K562 (cell line): Measurements from ENCODE around the gene ZKSCAN3. TPM values are rescaled to one million over a fixed set of nuclear protein-coding genes. Genes with fewer than 3 reads are reported as not detected.

ENCODE experiments used
- ATF1 ChIP-seq, 2 experiments: fragments of 450-650 bp in 1 of 2; IDR thresholded peaks; 2 replicates each; pipeline ENCODE4 v1.6.1; 2016; ENCODE audit warnings: missing compliant biosample characterization in 1 of 2, missing genetic modification characterization in 1 of 2
- BCL6 ChIP-seq: fragments of 250-450 bp; sonication (Bioruptor Pico); IDR thresholded peaks from 2 replicates; pipeline ENCODE4 v1.4.0; 2020
- CBX1 ChIP-seq: sonication (generic); IDR thresholded peaks from 2 replicates; pipeline ENCODE4 v1.6.1; 2016; ENCODE audit warnings: antibody characterized with exemption, low read depth, mild to moderate bottlenecking
- ELF4 ChIP-seq: fragments of 450-650 bp; formaldehyde crosslinking; IDR thresholded peaks from 2 replicates; pipeline ENCODE4 v1.4.0; 2022; ENCODE audit warnings: missing genetic modification characterization
- FOXP1 ChIP-seq: sonication (generic); formaldehyde crosslinking; IDR thresholded peaks from 2 replicates; pipeline ENCODE4 v1.8.0; 2022; ENCODE audit warnings: mild to moderate bottlenecking, missing genetic modification reagents
- GTF2A2 ChIP-seq: IDR thresholded peaks from 2 replicates; pipeline ENCODE4 v1.6.1; 2016; ENCODE audit warnings: mild to moderate bottlenecking, missing genetic modification characterization, missing compliant biosample characterization
- HCFC1 ChIP-seq: IDR thresholded peaks from 2 replicates; pipeline ENCODE4 v1.6.1; 2012; ENCODE audit warnings: low read depth, low read length, improper control_type of control experiment
- MTA3 ChIP-seq: fragments of 450-650 bp; formaldehyde crosslinking; IDR thresholded peaks from 2 replicates; pipeline ENCODE4 v1.6.1; 2017; ENCODE audit warnings: mild to moderate bottlenecking, borderline replicate concordance
- MYNN ChIP-seq, 2 experiments: sonication (generic); formaldehyde crosslinking in 1 of 2; IDR thresholded peaks; 2 replicates each; pipeline versions ENCODE4 v1.5.0 to v1.6.1; 2016 to 2020; ENCODE audit warnings: antibody characterized with exemption in 1 of 2, missing genetic modification reagents in 1 of 2
- POLR2AphosphoS2 ChIP-seq: IDR thresholded peaks from 2 replicates; pipeline ENCODE4 v1.6.1; 2012; ENCODE audit warnings: low read length, improper control_type of control experiment
- TAF7 ChIP-seq: fragments of 450-650 bp; IDR thresholded peaks from 2 replicates; pipeline ENCODE4 v1.6.1; 2016; ENCODE audit warnings: missing genetic modification characterization, missing compliant biosample characterization
- ZFP36 ChIP-seq: fragments of 150-350 bp; IDR thresholded peaks from 2 replicates; pipeline ENCODE4 v1.6.1; 2018; ENCODE audit warnings: low read length, low read depth; ENCODE audit not compliant: partially characterized antibody
- polyA plus RNA-seq, 8 experiments: library from polyadenylated mRNA; depleted of rRNA in 4 of 8; stranded (reverse) in 5 of 8; unstranded in 3 of 8; fragments of >200 nt; fragmentation: Nextera tagmentation in 2 of 8; fragmentation: Illumina TruSeq in 1 of 8; extraction: Ambion mirVana in 2 of 8; extraction: Trizol in 1 of 8; gene quantifications; 2 replicates each; pipeline versions ENCODE4 v1.2.1 to v1.2.3, GENCODE V29; 2011 to 2014; ENCODE audit warnings: inconsistent platforms in 1 of 8, missing spikeins in 1 of 8
- total RNA-seq, 7 experiments: library from RNA; depleted of rRNA in 6 of 7; stranded (reverse); fragments of >200 nt in 6 of 7; fragmentation: Illumina TruSeq in 2 of 7; extraction: Trizol in 2 of 7; gene quantifications; 2 replicates each; pipeline versions ENCODE4 v1.2.1 to v1.2.3, GENCODE V29; 2011 to 2021; ENCODE audit warnings: low replicate concordance in 1 of 7
- TF ChIP-seq, protein P1 (sequence below): sonication (generic); formaldehyde crosslinking; IDR thresholded peaks from 2 replicates; pipeline ENCODE4 v1.8.1; 2022; ENCODE audit warnings: missing genetic modification reagents
- TF ChIP-seq, protein P2 (sequence below): fragments of 450-650 bp; formaldehyde crosslinking; IDR thresholded peaks from 2 replicates; pipeline ENCODE4 v1.4.0; 2020; ENCODE audit warnings: mild to moderate bottlenecking, moderate library complexity
- TF ChIP-seq, protein P3 (sequence below): IDR thresholded peaks from 2 replicates; pipeline ENCODE4 v1.6.1; 2011; ENCODE audit warnings: borderline replicate concordance, low read depth, mild to moderate bottlenecking, moderate library complexity, low read length; ENCODE audit not compliant: insufficient read depth, poor library complexity, severe bottlenecking
- TF ChIP-seq, protein P4 (sequence below): fragments of 250-450 bp; sonication (Bioruptor Pico); IDR thresholded peaks from 2 replicates; pipeline ENCODE4 v1.5.0; 2022; ENCODE audit warnings: mild to moderate bottlenecking
- TF ChIP-seq, protein P5 (sequence below): IDR thresholded peaks from 2 replicates; pipeline ENCODE4 v1.6.1; 2012; ENCODE audit warnings: low read depth, low read length, improper control_type of control experiment, borderline replicate concordance
- TF ChIP-seq, protein P6 (sequence below): fragments of 250-450 bp; sonication (Bioruptor Pico); IDR thresholded peaks from 2 replicates; pipeline ENCODE4 v1.4.0; 2020; ENCODE audit warnings: mild to moderate bottlenecking, moderate library complexity

The ZKSCAN3 gene
- total and polyA plus RNA-seq, 9 of the 15 experiments (the other 6 are each of a cell fraction or from before 2014, with no cell fraction given): 3.0 to 12.4 (median 10.2) TPM

DNA sequence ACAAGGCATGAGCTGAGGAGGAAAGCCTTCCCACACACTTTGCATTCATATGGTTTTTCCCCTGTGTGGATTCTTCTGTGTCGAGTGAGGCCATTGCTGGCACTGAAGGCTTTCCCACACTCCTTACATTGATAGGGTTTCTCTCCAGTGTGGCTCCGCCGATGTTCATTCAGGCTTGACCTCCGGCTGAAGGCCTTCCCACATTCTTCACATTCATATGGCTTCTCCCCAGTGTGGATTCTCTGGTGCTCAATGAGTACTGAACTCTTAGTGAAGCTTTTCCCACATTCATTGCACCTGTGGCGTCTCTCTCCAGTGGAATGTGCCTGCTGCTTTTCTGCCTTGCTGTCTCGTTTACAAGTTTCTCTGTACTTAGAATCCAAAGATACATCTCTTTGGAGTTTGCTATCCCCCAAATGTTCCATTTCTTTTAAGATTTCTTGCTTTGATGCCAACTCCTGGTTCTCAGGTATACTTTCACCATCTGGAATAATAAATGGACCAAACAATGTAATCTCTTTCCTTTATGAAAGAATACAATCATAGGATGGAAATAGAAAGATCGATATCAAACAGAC is 23.3 kb upstream of the ZKSCAN3 start (continued):
- TF ChIP-seq, protein P1, sequence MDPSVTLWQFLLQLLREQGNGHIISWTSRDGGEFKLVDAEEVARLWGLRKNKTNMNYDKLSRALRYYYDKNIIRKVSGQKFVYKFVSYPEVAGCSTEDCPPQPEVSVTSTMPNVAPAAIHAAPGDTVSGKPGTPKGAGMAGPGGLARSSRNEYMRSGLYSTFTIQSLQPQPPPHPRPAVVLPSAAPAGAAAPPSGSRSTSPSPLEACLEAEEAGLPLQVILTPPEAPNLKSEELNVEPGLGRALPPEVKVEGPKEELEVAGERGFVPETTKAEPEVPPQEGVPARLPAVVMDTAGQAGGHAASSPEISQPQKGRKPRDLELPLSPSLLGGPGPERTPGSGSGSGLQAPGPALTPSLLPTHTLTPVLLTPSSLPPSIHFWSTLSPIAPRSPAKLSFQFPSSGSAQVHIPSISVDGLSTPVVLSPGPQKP (CRISPR knock-in tag): no peak
- TF ChIP-seq, protein P2, sequence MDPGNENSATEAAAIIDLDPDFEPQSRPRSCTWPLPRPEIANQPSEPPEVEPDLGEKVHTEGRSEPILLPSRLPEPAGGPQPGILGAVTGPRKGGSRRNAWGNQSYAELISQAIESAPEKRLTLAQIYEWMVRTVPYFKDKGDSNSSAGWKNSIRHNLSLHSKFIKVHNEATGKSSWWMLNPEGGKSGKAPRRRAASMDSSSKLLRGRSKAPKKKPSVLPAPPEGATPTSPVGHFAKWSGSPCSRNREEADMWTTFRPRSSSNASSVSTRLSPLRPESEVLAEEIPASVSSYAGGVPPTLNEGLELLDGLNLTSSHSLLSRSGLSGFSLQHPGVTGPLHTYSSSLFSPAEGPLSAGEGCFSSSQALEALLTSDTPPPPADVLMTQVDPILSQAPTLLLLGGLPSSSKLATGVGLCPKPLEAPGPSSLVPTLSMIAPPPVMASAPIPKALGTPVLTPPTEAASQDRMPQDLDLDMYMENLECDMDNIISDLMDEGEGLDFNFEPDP (CRISPR knock-in tag): no peak
- no peak for TF ChIP-seq MYNN (IDR thresholded peaks at IDR 0.05)
- TF ChIP-seq MYNN (CRISPR knock-in tag; IDR thresholded peaks at IDR 0.05): no peak
- no peak for TF ChIP-seq TAF7 (tag)
- TF ChIP-seq HCFC1: no peak
- TF ChIP-seq ELF4: no peak
- TF ChIP-seq, protein P3, sequence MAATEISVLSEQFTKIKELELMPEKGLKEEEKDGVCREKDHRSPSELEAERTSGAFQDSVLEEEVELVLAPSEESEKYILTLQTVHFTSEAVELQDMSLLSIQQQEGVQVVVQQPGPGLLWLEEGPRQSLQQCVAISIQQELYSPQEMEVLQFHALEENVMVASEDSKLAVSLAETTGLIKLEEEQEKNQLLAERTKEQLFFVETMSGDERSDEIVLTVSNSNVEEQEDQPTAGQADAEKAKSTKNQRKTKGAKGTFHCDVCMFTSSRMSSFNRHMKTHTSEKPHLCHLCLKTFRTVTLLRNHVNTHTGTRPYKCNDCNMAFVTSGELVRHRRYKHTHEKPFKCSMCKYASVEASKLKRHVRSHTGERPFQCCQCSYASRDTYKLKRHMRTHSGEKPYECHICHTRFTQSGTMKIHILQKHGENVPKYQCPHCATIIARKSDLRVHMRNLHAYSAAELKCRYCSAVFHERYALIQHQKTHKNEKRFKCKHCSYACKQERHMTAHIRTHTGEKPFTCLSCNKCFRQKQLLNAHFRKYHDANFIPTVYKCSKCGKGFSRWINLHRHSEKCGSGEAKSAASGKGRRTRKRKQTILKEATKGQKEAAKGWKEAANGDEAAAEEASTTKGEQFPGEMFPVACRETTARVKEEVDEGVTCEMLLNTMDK: no peak
- TF ChIP-seq, protein P4, sequence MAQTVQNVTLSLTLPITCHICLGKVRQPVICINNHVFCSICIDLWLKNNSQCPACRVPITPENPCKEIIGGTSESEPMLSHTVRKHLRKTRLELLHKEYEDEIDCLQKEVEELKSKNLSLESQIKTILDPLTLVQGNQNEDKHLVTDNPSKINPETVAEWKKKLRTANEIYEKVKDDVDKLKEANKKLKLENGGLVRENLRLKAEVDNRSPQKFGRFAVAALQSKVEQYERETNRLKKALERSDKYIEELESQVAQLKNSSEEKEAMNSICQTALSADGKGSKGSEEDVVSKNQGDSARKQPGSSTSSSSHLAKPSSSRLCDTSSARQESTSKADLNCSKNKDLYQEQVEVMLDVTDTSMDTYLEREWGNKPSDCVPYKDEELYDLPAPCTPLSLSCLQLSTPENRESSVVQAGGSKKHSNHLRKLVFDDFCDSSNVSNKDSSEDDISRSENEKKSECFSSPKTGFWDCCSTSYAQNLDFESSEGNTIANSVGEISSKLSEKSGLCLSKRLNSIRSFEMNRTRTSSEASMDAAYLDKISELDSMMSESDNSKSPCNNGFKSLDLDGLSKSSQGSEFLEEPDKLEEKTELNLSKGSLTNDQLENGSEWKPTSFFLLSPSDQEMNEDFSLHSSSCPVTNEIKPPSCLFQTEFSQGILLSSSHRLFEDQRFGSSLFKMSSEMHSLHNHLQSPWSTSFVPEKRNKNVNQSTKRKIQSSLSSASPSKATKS: no peak
- TF ChIP-seq BCL6 (CRISPR knock-in tag): no peak
- TF ChIP-seq ATF1 (CRISPR knock-in tag; IDR thresholded peaks at IDR 0.05): no peak
- TF ChIP-seq ATF1 (tag; IDR thresholded peaks at IDR 0.05): no peak
- TF ChIP-seq GTF2A2: no peak
- TF ChIP-seq FOXP1 (CRISPR knock-in tag): no peak
- no peak for TF ChIP-seq POLR2AphosphoS2
- TF ChIP-seq CBX1: peak; percentile 97
- TF ChIP-seq, protein P5, sequence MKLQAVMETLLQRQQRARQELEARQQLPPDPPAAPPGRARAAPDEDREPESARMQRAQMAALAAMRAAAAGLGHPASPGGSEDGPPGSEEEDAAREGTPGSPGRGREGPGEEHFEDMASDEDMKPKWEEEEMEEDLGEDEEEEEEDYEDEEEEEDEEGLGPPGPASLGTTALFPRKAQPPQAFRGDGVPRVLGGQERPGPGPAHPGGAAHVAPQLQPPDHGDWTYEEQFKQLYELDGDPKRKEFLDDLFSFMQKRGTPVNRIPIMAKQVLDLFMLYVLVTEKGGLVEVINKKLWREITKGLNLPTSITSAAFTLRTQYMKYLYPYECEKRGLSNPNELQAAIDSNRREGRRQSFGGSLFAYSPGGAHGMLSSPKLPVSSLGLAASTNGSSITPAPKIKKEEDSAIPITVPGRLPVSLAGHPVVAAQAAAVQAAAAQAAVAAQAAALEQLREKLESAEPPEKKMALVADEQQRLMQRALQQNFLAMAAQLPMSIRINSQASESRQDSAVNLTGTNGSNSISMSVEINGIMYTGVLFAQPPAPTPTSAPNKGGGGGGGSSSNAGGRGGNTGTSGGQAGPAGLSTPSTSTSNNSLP: no peak
- TF ChIP-seq, protein P6, sequence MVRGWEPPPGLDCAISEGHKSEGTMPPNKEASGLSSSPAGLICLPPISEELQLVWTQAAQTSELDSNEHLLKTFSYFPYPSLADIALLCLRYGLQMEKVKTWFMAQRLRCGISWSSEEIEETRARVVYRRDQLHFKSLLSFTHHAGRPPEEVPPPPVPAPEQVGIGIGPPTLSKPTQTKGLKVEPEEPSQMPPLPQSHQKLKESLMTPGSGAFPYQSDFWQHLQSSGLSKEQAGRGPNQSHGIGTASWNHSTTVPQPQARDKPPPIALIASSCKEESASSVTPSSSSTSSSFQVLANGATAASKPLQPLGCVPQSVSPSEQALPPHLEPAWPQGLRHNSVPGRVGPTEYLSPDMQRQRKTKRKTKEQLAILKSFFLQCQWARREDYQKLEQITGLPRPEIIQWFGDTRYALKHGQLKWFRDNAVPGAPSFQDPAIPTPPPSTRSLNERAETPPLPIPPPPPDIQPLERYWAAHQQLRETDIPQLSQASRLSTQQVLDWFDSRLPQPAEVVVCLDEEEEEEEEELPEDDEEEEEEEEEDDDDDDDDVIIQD (CRISPR knock-in tag): no peak
- peak; percentile 77; the same call in 1 of the 2 replicates for TF ChIP-seq MTA3
- no peak for TF ChIP-seq ZFP36
